Endothelial cell of umbilical vein (primary cell): ENCODE measurements around the gene CHST11. TPM values are rescaled to one million over a fixed set of nuclear protein-coding genes. Genes with fewer than 3 reads are reported as not detected.
"Not testable (repeated sequence)": the region's sequence is repeated elsewhere in the genome, so short reads cannot be mapped to it uniquely, and the experiment has no call there.

Experiments used
- BruUV-seq: library from RNA; stranded (reverse); fragments of 400-500 nt; replicated peaks from 2 replicates; lab custom pipeline; 2021; lab: Mats Ljungman, UMichigan
- CTCF ChIA-PET: fragments of 300-600, 350-600 bp; sonication (Branson Sonifier 250); formaldehyde crosslinking; loops from one replicate; lab custom pipeline; 2021; ENCODE audit warnings: antibody characterized with exemption, inconsistent platforms; lab: Charles Lee
- POLR2A ChIA-PET: fragments of 300-600, 350-600 bp; sonication (Branson Sonifier 250); formaldehyde crosslinking; loops from one replicate; lab custom pipeline; 2021; ENCODE audit warnings: antibody characterized with exemption, inconsistent platforms; lab: Charles Lee
- DNase-seq: peaks from one replicate; pipeline ENCODE4 v3.0.0-alpha.2; 2011; ENCODE audit warnings: low read depth, low spot score
- FAIRE-seq: peaks from 2 replicates; lab custom pipeline; 2011; peaks lifted over from hg19 to GRCh38; lab: Jason Lieb, UNC
- H2AFZ ChIP-seq: 2 replicates; pipeline ENCODE4 v1.6.0; 2012; ENCODE audit warnings: low read depth, low read length, control low read depth, inconsistent platforms
- H3K27ac ChIP-seq: 2 replicates; pipeline ENCODE4 v1.5.1; 2011; ENCODE audit warnings: low read depth, mild to moderate bottlenecking, control low read depth, low read length, moderate library complexity; ENCODE audit not compliant: insufficient read depth
- H3K27me3 ChIP-seq, 2 experiments: 2 replicates each; pipeline versions ENCODE4 v1.6.0 to v1.6.1; 2011; ENCODE audit warnings: low read length in 2 of 2, mixed read lengths in 1 of 2; ENCODE audit not compliant: control insufficient read depth in 2 of 2, insufficient read depth in 2 of 2
- H3K36me3 ChIP-seq, 2 experiments: 2 replicates in 1 of 2; 3 replicates in 1 of 2; pipeline ENCODE4 v1.5.1; 2011; ENCODE audit warnings: low read length in 2 of 2, mild to moderate bottlenecking in 1 of 2, moderate library complexity in 1 of 2; ENCODE audit not compliant: control insufficient read depth in 2 of 2, insufficient read depth in 2 of 2; ENCODE audit errors: extremely low read depth in 1 of 2
- H3K4me1 ChIP-seq: 3 replicates; pipeline ENCODE4 v1.5.1; 2011; ENCODE audit warnings: mild to moderate bottlenecking, low read length; ENCODE audit not compliant: control insufficient read depth, insufficient read depth; ENCODE audit errors: extremely low read depth
- H3K4me2 ChIP-seq: 2 replicates; pipeline ENCODE4 v1.6.1; 2011; ENCODE audit warnings: low read length, control low read depth, mixed read lengths; ENCODE audit not compliant: insufficient read depth
- H3K4me3 ChIP-seq, 3 experiments: fragments of 200-600 bp in 1 of 3; sonication (generic), shearing (Covaris generic) in 1 of 3; replicated peaks in 1 of 3; 2 replicates each; pipeline ENCODE4 v1.5.1; 2011 to 2016; ENCODE audit warnings: control low read depth in 3 of 3, low read length in 3 of 3, mild to moderate bottlenecking in 2 of 3, inconsistent platforms in 1 of 3, low read depth in 1 of 3, moderate library complexity in 1 of 3; ENCODE audit not compliant: insufficient read depth in 1 of 3
- H3K79me2 ChIP-seq: 2 replicates; pipeline ENCODE4 v1.6.0; 2012; ENCODE audit warnings: low read length, inconsistent platforms; ENCODE audit not compliant: control insufficient read depth, insufficient read depth
- H3K9ac ChIP-seq: replicated peaks from 2 replicates; pipeline ENCODE3; 2011; ENCODE audit warnings: low read length, control low read depth; ENCODE audit not compliant: insufficient read depth; ENCODE audit errors: extremely low read depth
- H3K9me1 ChIP-seq: replicated peaks from 3 replicates; pipeline ENCODE4 v1.6.0; 2011; ENCODE audit warnings: mild to moderate bottlenecking, low read length; ENCODE audit not compliant: control insufficient read depth, insufficient read depth; ENCODE audit errors: extremely low read depth
- H3K9me3 ChIP-seq: replicated peaks from 2 replicates; pipeline ENCODE4 v1.5.1; 2012; ENCODE audit warnings: low read length, inconsistent platforms; ENCODE audit not compliant: control insufficient read depth, insufficient read depth
- H4K20me1 ChIP-seq: replicated peaks from 2 replicates; pipeline ENCODE3; 2011; ENCODE audit warnings: mild to moderate bottlenecking, low read length; ENCODE audit not compliant: control insufficient read depth, insufficient read depth; ENCODE audit errors: extremely low read depth
- CTCF ChIP-seq, 2 donors: IDR thresholded peaks; 1 replicate in 1 of 2; 2 replicates in 1 of 2; pipeline ENCODE4 v1.5.1; 2011; ENCODE audit warnings: low read length in 2 of 2, mild to moderate bottlenecking in 2 of 2, moderate library complexity in 2 of 2, control low read depth in 1 of 2, inconsistent platforms in 1 of 2, low read depth in 1 of 2; ENCODE audit not compliant: insufficient read depth in 1 of 2; ENCODE audit errors: extremely low read depth in 1 of 2
- EZH2 ChIP-seq: IDR thresholded peaks from 2 replicates; pipeline ENCODE4 v1.6.1; 2012; ENCODE audit warnings: borderline replicate concordance, low read depth, mild to moderate bottlenecking, moderate library complexity, low read length, inconsistent platforms; ENCODE audit not compliant: severe bottlenecking
- FOS ChIP-seq: IDR thresholded peaks from 2 replicates; pipeline ENCODE4 v1.6.1; 2011; ENCODE audit warnings: mild to moderate bottlenecking, low read length, moderate library complexity, borderline replicate concordance; ENCODE audit not compliant: insufficient read depth
- GATA2 ChIP-seq: IDR thresholded peaks from 2 replicates; pipeline ENCODE4 v1.7.0; 2011; ENCODE audit warnings: low read depth, mild to moderate bottlenecking, moderate library complexity, mixed read lengths, low read length; ENCODE audit not compliant: insufficient read length, insufficient read depth
- JUN ChIP-seq: IDR thresholded peaks from 2 replicates; pipeline ENCODE4 v1.6.1; 2011; ENCODE audit warnings: borderline replicate concordance, low read depth; ENCODE audit not compliant: insufficient read length, insufficient read depth
- MAX ChIP-seq: IDR thresholded peaks from 2 replicates; pipeline ENCODE4 v1.6.1; 2011; ENCODE audit not compliant: insufficient read depth, insufficient read length
- MYC ChIP-seq: IDR thresholded peaks from one replicate; pipeline ENCODE4 v1.6.1; 2011; ENCODE audit warnings: mild to moderate bottlenecking, low read depth, low read length
- POLR2A ChIP-seq: IDR thresholded peaks from 2 replicates; pipeline ENCODE4 v1.6.1; 2012; ENCODE audit warnings: low read depth, mild to moderate bottlenecking, control low read depth, low read length
- POLR2AphosphoS5 ChIP-seq: IDR thresholded peaks from 2 replicates; pipeline ENCODE4 v1.6.1; 2012; ENCODE audit warnings: low read depth, mild to moderate bottlenecking, control low read depth, low read length, moderate library complexity; ENCODE audit not compliant: insufficient read depth
- dilution Hi-C: fragments of 300-500 bp; cut with MboI; formaldehyde crosslinking; loops from one replicate; pipeline ENCODE4 v1.15.0; 2019; ENCODE audit warnings: low sequenced_read_pairs; ENCODE audit not compliant: extremely low pct_ligation_motif_present
- intact Hi-C: fragments of 100-400 bp; cut with micrococcal nuclease; formaldehyde crosslinking; loops from one replicate; pipeline ENCODE4 v1.10.0; 2022
- polyA plus RNA-seq, 4 experiments: library from polyadenylated mRNA; depleted of rRNA in 3 of 4; stranded (reverse) in 3 of 4; unstranded in 1 of 4; fragments of >200 nt; gene quantifications; 2 replicates each; pipeline versions ENCODE4 v1.2.1 to v1.2.3, GENCODE V29; 2011 to 2012; ENCODE audit warnings: missing spikeins in 1 of 4
- total RNA-seq: library from RNA; stranded (reverse); gene quantifications from 2 replicates; pipeline ENCODE4 v1.2.3, GENCODE V29; 2021

CHST11 gene
- total and polyA plus RNA-seq, 2 donors (not counting 3 experiments of a cell fraction or from before 2014, with no cell fraction given): 19.7 to 20.9 TPM

- peak; percentile 26 for FAIRE-seq
These were observed 114.6 kb downstream of the CHST11 start for GRCh38 chr12:104571328-104571727.

DNA sequence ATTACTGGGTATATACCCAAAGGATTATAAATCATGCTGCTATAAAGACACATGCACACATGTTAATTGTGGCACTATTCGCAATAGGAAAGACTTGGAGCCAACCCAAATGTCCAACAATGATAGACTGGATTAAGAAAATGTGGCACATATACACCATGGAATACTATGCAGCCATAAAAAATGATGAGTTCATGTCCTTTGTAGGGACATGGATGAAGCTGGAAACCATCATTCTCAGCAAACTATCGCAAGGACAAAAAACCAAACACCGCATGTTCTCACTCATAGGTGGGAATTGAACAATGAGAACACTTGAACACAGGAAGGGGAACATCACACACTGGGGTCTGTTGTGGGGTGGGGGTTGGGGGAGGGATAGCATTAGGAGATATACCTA, 117.6 kb downstream of the CHST11 start:
- H3K9me1 ChIP-seq, H3K27ac ChIP-seq, H4K20me1 ChIP-seq, dilution Hi-C loops, FAIRE-seq, H3K9ac ChIP-seq, H3K27me3 ChIP-seq, DNase-seq, CTCF ChIA-PET, H3K36me3 ChIP-seq, H3K4me3 ChIP-seq, intact Hi-C loops, H2AFZ ChIP-seq, H3K4me1 ChIP-seq, POLR2A ChIA-PET, H3K79me2 ChIP-seq, H3K9me3 ChIP-seq, BruUV-seq, H3K4me2 ChIP-seq: not testable (repeated sequence)

More at GRCh38 chr12:104571328-104571727, 114.6 kb downstream of the CHST11 start:
- no TSS peak for BruUV-seq
- peaks cover 4% of the 10 kb centered on the region for H3K79me2 ChIP-seq
- no peaks in the 10 kb centered on the region for H4K20me1 ChIP-seq
- POLR2A ChIA-PET: no interaction called here
- CTCF ChIA-PET: no interaction called here
- no peak overlapping the region for H3K4me2 ChIP-seq
- no peak for DNase-seq
- TF ChIP-seq MAX (no peak), MYC (no peak), EZH2 (no peak), FOS (no peak), GATA2 (no peak), JUN (no peak), CTCF (IDR thresholded peaks at IDR 0.05; ENCODE audit: extremely low read depth in 1 of 2, insufficient read depth in 1 of 2, low read depth in 1 of 2, low read length in 2 of 2) (no peak), POLR2A (no peak), POLR2AphosphoS5 (no peak)
- H3K9me3 ChIP-seq: no peaks in the 10 kb centered on the region
- no peaks in the 10 kb centered on the region for H3K9me1 ChIP-seq
- no peaks in the 10 kb centered on the region for H3K27me3 ChIP-seq
- no peak overlapping the region for H3K4me3 ChIP-seq
- no peak overlapping the region for H2AFZ ChIP-seq
- intact Hi-C loops: no loop called here
- H3K4me1 ChIP-seq: no peaks in the 10 kb centered on the region
- no peaks in the 10 kb centered on the region for H3K36me3 ChIP-seq
- no peak overlapping the region for H3K9ac ChIP-seq
- dilution Hi-C loops: no loop called here
- no peak overlapping the region for H3K27ac ChIP-seq

DNA sequence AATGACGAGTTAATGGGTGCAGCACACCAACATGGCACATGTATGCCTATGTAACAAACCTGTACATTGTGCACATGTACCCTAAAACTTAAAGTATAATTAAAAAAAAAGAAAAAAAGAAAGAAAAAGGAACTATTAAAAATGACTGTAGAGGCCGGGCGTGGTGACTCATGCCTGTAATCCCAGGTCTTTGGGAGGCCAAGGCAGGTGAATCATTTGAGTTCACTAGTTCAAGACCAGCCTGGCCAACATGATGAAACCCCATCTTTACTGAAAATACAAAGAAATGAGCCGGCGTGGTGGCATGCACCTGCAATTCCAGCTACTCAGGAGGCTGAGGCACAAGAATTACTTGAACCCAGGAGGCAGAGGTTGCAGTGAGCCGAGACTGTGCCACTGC, 118.0 kb downstream of the CHST11 start:
- H3K79me2 ChIP-seq, DNase-seq, H3K9me3 ChIP-seq, H3K27me3 ChIP-seq, H4K20me1 ChIP-seq, H3K27ac ChIP-seq, intact Hi-C loops, POLR2A ChIA-PET, CTCF ChIA-PET, H3K4me2 ChIP-seq, H3K9me1 ChIP-seq, H2AFZ ChIP-seq, H3K9ac ChIP-seq, H3K4me1 ChIP-seq, BruUV-seq, H3K4me3 ChIP-seq, dilution Hi-C loops, H3K36me3 ChIP-seq: not testable (repeated sequence)
- peak; percentile 43 for FAIRE-seq
